T-cell (primary cell): ENCODE measurements around the gene NDUFB10. TPM values are rescaled to one million over a fixed set of nuclear protein-coding genes. Genes with fewer than 3 reads are reported as not detected.
A peak's percentile ranks its signal among the peaks of the same experiment; 100 is the strongest.

Experiments used
- ATAC-seq, 4 experiments: fragments of 200-7000 bp in 3 of 4; fragments of 150-1000 bp in 1 of 4; cut with Tn5 transposase; replicated peaks in 1 of 4; 1 replicate in 3 of 4; 2 replicates in 1 of 4; pipeline ENCODE4 v1.10.0; 2021; ENCODE audit warnings: moderate library complexity in 3 of 4, mild to moderate bottlenecking in 2 of 4, moderate number of reproducible peaks in 1 of 4
- CTCF ChIA-PET, 2 donors: fragments of 300-600 bp; sonication (Branson Sonifier 250); formaldehyde crosslinking; loops; one replicate each; lab custom pipeline; 2022; ENCODE audit warnings: antibody characterized with exemption in 2 of 2; lab: Charles Lee
- POLR2A ChIA-PET, 2 donors: fragments of 300-600 bp; sonication (Branson Sonifier 250); formaldehyde crosslinking; loops; one replicate each; lab custom pipeline; 2022; ENCODE audit warnings: antibody characterized with exemption in 2 of 2; lab: Charles Lee
- DNase-seq, 35 experiments: peaks; one replicate each; pipeline versions ENCODE4 v3.0.0 to v3.0.0-alpha.2; 2013 to 2023
- H3K27ac ChIP-seq: one replicate; pipeline ENCODE4 v1.5.1; 2013; ENCODE audit warnings: low read length
- H3K27me3 ChIP-seq, 2 experiments: replicated peaks in 1 of 2; 1 replicate in 1 of 2; 2 replicates in 1 of 2; pipeline versions ENCODE4 v1.6.1 to v1.7.0; 2013; ENCODE audit warnings: low read length in 1 of 2, mixed read lengths in 1 of 2; ENCODE audit not compliant: control insufficient read depth in 2 of 2, insufficient read depth in 2 of 2; ENCODE audit errors: extremely low read depth in 1 of 2
- H3K36me3 ChIP-seq, 2 donors: 1 replicate in 1 of 2; 2 replicates in 1 of 2; pipeline versions ENCODE4 v1.6.1 to v1.7.0; 2013; ENCODE audit warnings: low read length in 1 of 2; ENCODE audit not compliant: control insufficient read depth in 2 of 2, insufficient read depth in 1 of 2; ENCODE audit errors: extremely low read depth in 1 of 2
- H3K4me1 ChIP-seq, 2 experiments: 1 replicate in 1 of 2; 2 replicates in 1 of 2; pipeline versions ENCODE4 v1.6.1 to v1.7.0; 2013; ENCODE audit warnings: low read length in 2 of 2, mixed read lengths in 1 of 2; ENCODE audit not compliant: insufficient read depth in 2 of 2, control insufficient read depth in 1 of 2; ENCODE audit errors: extremely low read depth in 1 of 2
- H3K4me3 ChIP-seq, 2 donors: 1 replicate in 1 of 2; 2 replicates in 1 of 2; pipeline versions ENCODE4 v1.5.1 to v1.7.0; 2013; ENCODE audit warnings: mild to moderate bottlenecking in 2 of 2, low read length in 1 of 2, moderate library complexity in 1 of 2; ENCODE audit not compliant: control insufficient read depth in 1 of 2; ENCODE audit errors: extremely low read depth in 1 of 2
- H3K9me3 ChIP-seq: 2 replicates; pipeline ENCODE4 v1.7.0; 2013
- H3K27ac Mint-ChIP-seq, 2 donors: one replicate each; pipeline ENCODE4 v1.8.0; 2020 to 2021; ENCODE audit warnings: mild to moderate bottlenecking in 2 of 2, mixed read lengths in 2 of 2
- H3K27me3 Mint-ChIP-seq, 2 donors: one replicate each; pipeline ENCODE4 v1.8.0; 2021 to 2022; ENCODE audit warnings: mixed read lengths in 2 of 2
- H3K36me3 Mint-ChIP-seq: one replicate; pipeline ENCODE4 v1.8.0; 2021; ENCODE audit warnings: mixed read lengths
- H3K4me1 Mint-ChIP-seq, 3 donors: one replicate each; pipeline ENCODE4 v1.8.0; 2020 to 2022; ENCODE audit warnings: mixed read lengths in 3 of 3, mild to moderate bottlenecking in 1 of 3
- H3K4me3 Mint-ChIP-seq, 3 donors: one replicate each; pipeline ENCODE4 v1.8.0; 2020 to 2022; ENCODE audit warnings: mild to moderate bottlenecking in 3 of 3, mixed read lengths in 3 of 3, moderate library complexity in 3 of 3
- H3K9me3 Mint-ChIP-seq, 3 donors: one replicate each; pipeline ENCODE4 v1.8.0; 2020 to 2022; ENCODE audit warnings: mixed read lengths in 3 of 3
- WGBS: methylation state at CpG from one replicate; pipeline ENCODE4 v1.1.5; 2013; ENCODE audit warnings: missing lambda C conversion rate; ENCODE audit not compliant: insufficient coverage; 5-methylcytosine and 5-hydroxymethylcytosine counted together
- total RNA-seq, 35 experiments: library from RNA in 6 of 35; stranded (reverse) in 6 of 35; fragments of 120-200 nt in 1 of 35; gene quantifications; one replicate each; pipeline versions ENCODE4 v1.2.1 to v1.2.4 and lab custom pipeline; 2013 to 2026

The NDUFB10 gene
- total RNA-seq, 5 donors from 2014 or later (not counting 1 experiment from before 2014, with no cell fraction given), result 46.3 to 96.5 (median 84.4) TPM

- POLR2A ChIA-PET, result no interaction called here
- DNase-seq (no peak), ATAC-seq (no peak)
- Mint-ChIP-seq H3K27me3 (peaks cover 0 to 30% of the 10 kb centered on the region in 2 donors), H3K4me1 (peaks cover 10 to 20% (median 15%) of the 10 kb centered on the region in 3 donors), H3K4me3 (peak overlapping the region; percentile 68 to 83 (median 82)), H3K27ac (peak overlapping the region in 1 of 2 donors; percentile 28), H3K9me3 (no peaks in the 10 kb centered on the region), H3K36me3 (peaks cover 5% of the 10 kb centered on the region)
- 20% methylated on average over 17 of the region's 19 CpGs for WGBS
- peaks cover 0 to 51% of the 10 kb centered on the region in 2 experiments for H3K27me3 ChIP-seq
- H3K9me3 ChIP-seq, result no peaks in the 10 kb centered on the region
- CTCF ChIA-PET, result no interaction called here
- H3K4me1 ChIP-seq, result peaks cover 0 to 41% of the 10 kb centered on the region in 2 experiments
- no peak overlapping the region for H3K27ac ChIP-seq
- H3K36me3 ChIP-seq, result peaks cover 7 to 8% of the 10 kb centered on the region in 2 donors
- peak overlapping the region; percentile 59 to 72 for H3K4me3 ChIP-seq
Measured at GRCh38 chr16:1982991-1983543, 23.7 kb downstream of the NDUFB10 start.

DNA sequence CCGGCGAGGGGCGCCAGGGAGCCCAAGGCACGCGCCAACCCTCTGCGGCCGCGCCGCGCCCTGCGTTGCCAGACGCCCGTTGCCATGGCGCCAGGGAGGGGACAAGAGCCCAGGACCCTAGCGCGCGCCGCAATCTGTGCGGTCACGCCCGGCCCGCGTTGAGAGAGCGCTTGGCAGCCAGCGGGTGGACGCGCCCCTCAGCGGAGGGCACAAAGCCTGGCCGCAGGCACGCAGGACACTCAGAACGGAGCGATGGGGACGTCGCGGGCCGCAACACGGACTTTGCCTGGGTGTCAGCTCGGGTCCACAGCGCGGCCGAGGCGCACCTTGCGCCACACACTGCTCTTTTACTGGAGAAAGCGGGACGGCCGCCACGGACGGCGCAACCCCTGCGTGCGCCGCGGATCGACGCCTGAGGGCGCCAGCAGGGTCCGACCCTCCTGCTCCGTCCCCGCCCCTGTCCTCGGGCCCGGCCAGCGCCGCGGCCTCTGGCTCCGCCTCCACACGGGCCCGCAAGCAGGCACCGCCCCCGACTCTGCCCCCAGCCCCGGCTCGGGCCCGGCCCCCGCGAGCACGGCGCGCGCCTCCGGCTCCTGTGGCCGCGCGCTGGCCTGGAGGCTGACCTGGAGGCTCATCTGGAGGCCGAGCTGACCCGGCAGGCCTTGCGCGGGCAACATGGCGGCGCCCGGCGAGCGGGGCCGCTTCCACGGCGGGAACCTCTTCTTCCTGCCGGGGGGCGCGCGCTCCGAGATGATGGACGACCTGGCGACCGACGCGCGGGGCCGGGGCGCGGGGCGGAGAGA, 24.4 kb downstream of the NDUFB10 start, which contains the start of gene GFER:
Gene GFER (plus strand): TSS at position 650 of the 803 bp plus-strand sequence. CDS start 26 bp downstream, at position 676.
- Histone ChIP-seq H3K4me1 (peaks cover 0 to 41% of the 10 kb centered on the region in 2 experiments), H3K27me3 (peaks cover 2 to 50% of the 10 kb centered on the region in 2 experiments), H3K4me3 (peak within 1 kb of the TSS; percentile 59 to 72), H3K27ac (peak within 1 kb of the TSS; percentile 55), H3K36me3 (peaks cover 3 to 7% of the 10 kb centered on the region in 2 donors), H3K9me3 (no peaks in the 10 kb centered on the region)
- H3K4me3 Mint-ChIP-seq, result peak within 1 kb of the TSS; percentile 71 to 83 (median 82)
- DNase-seq, result peak in 15 of 35 experiments; percentile 28 to 74 (median 50)
- H3K36me3 Mint-ChIP-seq, result peaks cover 5% of the 10 kb centered on the region
- POLR2A ChIA-PET, result no interaction called here
- ATAC-seq, result peak; percentile 63 to 76 (median 74)
- peak within 1 kb of the TSS; percentile 28 to 55 for H3K27ac Mint-ChIP-seq
- H3K9me3 Mint-ChIP-seq, result no peaks in the 10 kb centered on the region
- H3K4me1 Mint-ChIP-seq, result peaks cover 12 to 24% (median 17%) of the 10 kb centered on the region in 3 donors
- CTCF ChIA-PET, result no interaction called here
- under 1% methylated on average over 109 of the region's 109 CpGs for WGBS
- peaks cover 3 to 35% of the 10 kb centered on the region in 2 donors for H3K27me3 Mint-ChIP-seq

DNA sequence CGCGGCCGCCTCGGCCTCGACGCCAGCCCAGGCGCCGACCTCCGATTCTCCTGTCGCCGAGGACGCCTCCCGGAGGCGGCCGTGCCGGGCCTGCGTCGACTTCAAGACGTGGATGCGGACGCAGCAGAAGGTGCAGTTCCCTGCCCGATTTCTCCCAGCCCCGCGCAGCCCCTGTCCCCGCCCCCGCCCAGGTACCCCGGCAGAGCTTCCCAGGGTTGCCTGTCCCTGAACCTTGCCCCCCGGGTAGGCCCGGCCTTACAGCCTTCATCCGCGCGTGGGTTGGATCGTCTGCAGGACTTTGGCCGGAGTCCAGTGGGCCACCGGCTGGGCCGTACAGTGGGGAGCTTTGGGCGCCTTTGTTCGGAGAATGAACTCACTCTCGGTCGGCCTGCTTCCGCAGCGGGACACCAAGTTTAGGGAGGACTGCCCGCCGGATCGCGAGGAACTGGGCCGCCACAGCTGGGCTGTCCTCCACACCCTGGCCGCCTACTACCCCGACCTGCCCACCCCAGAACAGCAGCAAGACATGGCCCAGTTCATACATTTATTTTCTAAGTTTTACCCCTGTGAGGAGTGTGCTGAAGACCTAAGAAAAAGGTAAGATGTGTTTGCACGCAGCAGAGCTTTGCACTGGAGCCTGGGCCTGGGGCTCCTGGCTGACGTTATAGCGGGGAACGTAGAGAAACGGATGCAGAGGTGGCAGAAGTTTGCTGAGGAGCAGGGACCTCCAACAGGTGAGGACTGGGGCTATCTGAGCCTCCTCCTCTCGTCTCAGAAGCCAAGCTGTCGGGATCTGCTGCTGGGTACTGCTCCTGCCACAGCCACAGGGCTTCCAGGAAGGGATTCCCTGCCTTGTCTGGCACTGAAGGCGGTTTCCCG, 25.2 kb downstream of the NDUFB10 start:
- ChIA-PET CTCF (no interaction called here), POLR2A (interaction anchor here in 1 of 2 donors (0.7 kb wide), 1 partner anchor 171 kb away, joined by 3 read pairs; no protein-coding TSS in a partner anchor)
- Mint-ChIP-seq H3K36me3 (peaks cover 5% of the 10 kb centered on the region), H3K9me3 (no peaks in the 10 kb centered on the region), H3K27me3 (peaks cover 5 to 42% of the 10 kb centered on the region in 2 donors), H3K4me3 (peak overlapping the region; percentile 71 to 82 (median 76)), H3K4me1 (peaks cover 17 to 29% (median 24%) of the 10 kb centered on the region in 3 donors), H3K27ac (peak overlapping the region; percentile 23 to 55)
- Histone ChIP-seq H3K27me3 (peaks cover 3 to 54% of the 10 kb centered on the region in 2 experiments), H3K4me1 (peaks cover 0 to 43% of the 10 kb centered on the region in 2 experiments), H3K9me3 (no peaks in the 10 kb centered on the region), H3K4me3 (peak overlapping the region; percentile 59 to 72), H3K27ac (peak overlapping the region; percentile 55), H3K36me3 (peaks cover 3 to 7% of the 10 kb centered on the region in 2 donors)
- DNase-seq, result no peak
- peak; percentile 41 to 49 (median 45) for ATAC-seq
- WGBS, result 14% methylated on average over 50 of the region's 58 CpGs

GRCh38 chr16:1985466-1986150, 26.3 kb downstream of the NDUFB10 start:
- Histone ChIP-seq H3K36me3 (peaks cover 3 to 7% of the 10 kb centered on the region in 2 donors), H3K4me3 (no peak overlapping the region), H3K9me3 (no peaks in the 10 kb centered on the region), H3K27me3 (peaks cover 3 to 50% of the 10 kb centered on the region in 2 experiments), H3K27ac (no peak overlapping the region), H3K4me1 (peaks cover 4 to 40% of the 10 kb centered on the region in 2 experiments)
- H3K36me3 Mint-ChIP-seq, result peaks cover 5% of the 10 kb centered on the region
- ChIA-PET CTCF (no interaction called here), POLR2A (no interaction called here)
- H3K9me3 Mint-ChIP-seq, result no peaks in the 10 kb centered on the region
- H3K27me3 Mint-ChIP-seq, result peaks cover 5 to 38% of the 10 kb centered on the region in 2 donors
- peak overlapping the region in 1 of 2 donors; percentile 55 for H3K27ac Mint-ChIP-seq
- peak overlapping the region; percentile 71 to 82 (median 76) for H3K4me3 Mint-ChIP-seq
- whole genome bisulfite sequencing, result 96% methylated on average over 14 of the region's 14 CpGs
- ATAC-seq (no peak), DNase-seq (no peak)
- H3K4me1 Mint-ChIP-seq, result peaks cover 17 to 30% (median 25%) of the 10 kb centered on the region in 3 donors

DNA sequence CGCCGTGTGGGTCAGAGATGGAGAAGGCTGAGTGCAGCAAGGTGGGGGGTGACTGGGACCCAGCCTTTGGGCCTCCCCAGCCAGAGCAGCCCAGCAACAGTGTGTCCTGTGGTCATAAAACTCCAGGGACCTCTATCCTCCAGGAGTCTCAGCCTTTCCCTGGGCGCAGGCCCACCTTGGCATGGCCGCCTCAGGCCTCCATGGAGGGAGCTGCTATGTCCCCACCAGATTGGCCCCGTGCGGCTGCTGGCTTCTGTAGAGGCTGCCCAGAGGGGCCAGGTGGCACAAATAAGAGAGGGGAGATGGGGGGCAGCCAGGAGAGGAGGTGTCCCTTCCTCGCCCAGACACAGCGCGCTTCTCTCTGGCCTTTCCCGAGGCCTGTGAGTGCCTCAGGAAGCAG, 27.9 kb downstream of the NDUFB10 start:
- H3K36me3 Mint-ChIP-seq, result peaks cover 5% of the 10 kb centered on the region
- peaks cover 17 to 39% (median 34%) of the 10 kb centered on the region in 3 donors for H3K4me1 Mint-ChIP-seq
- no peak overlapping the region for H3K4me3 Mint-ChIP-seq
- ChIA-PET CTCF (no interaction called here), POLR2A (no interaction called here)
- no peaks in the 10 kb centered on the region for H3K9me3 ChIP-seq
- H3K9me3 Mint-ChIP-seq, result no peaks in the 10 kb centered on the region
- ATAC-seq, result no peak
- H3K36me3 ChIP-seq, result peaks cover 3 to 7% of the 10 kb centered on the region in 2 donors
- H3K27me3 ChIP-seq, result peaks cover 3 to 44% of the 10 kb centered on the region in 2 experiments
- DNase-seq, result no peak
- no peak overlapping the region for H3K27ac Mint-ChIP-seq
- H3K4me3 ChIP-seq, result no peak overlapping the region
- H3K4me1 ChIP-seq, result peaks cover 16 to 49% of the 10 kb centered on the region in 2 experiments
- peaks cover 5 to 24% of the 10 kb centered on the region in 2 donors for H3K27me3 Mint-ChIP-seq
- WGBS, result 94% methylated on average over 3 of the region's 10 CpGs
- no peak overlapping the region for H3K27ac ChIP-seq
